GM12878 (cell line): ENCODE measurements around the gene RERE. TPM values are rescaled to one million over a fixed set of nuclear protein-coding genes. Genes with fewer than 3 reads are reported as not detected.
"Not testable (repeated sequence)": the region's sequence is repeated elsewhere in the genome, so short reads cannot be mapped to it uniquely, and the experiment has no call there.

ENCODE experiments used
- ATAC-seq: fragments of 200-7000 bp; cut with Tn5 transposase; 3 replicates; pipeline ENCODE4 v1.9.1; 2020; ENCODE audit warnings: mild to moderate bottlenecking, moderate library complexity
- BruUV-seq: library from RNA; stranded (reverse); fragments of 400-500 nt; replicated peaks from 2 replicates; lab custom pipeline; 2021; lab: Mats Ljungman, UMichigan
- CTCF ChIA-PET: fragments of 300-600 bp; sonication (Branson Sonifier 250); formaldehyde crosslinking; extraction: SDS; loops from one replicate; lab custom pipeline; 2021; ENCODE audit warnings: inconsistent platforms; lab: Yijun Ruan, JAX
- POLR2A ChIA-PET: fragments of 350-600 bp; formaldehyde crosslinking; extraction: SDS; loops from one replicate; lab custom pipeline; 2021; ENCODE audit warnings: inconsistent platforms; lab: Charles Lee
- RAD21 ChIA-PET: fragments of 300-600 bp; sonication (Branson Sonifier 250); formaldehyde crosslinking; loops from one replicate; lab custom pipeline; 2023; ENCODE audit warnings: antibody characterized with exemption; ENCODE audit not compliant: unreplicated experiment; lab: Charles Lee
- SMC1A ChIA-PET: fragments of 300-600 bp; sonication (Branson Sonifier 250); formaldehyde crosslinking; loops from one replicate; lab custom pipeline; 2023; ENCODE audit not compliant: unreplicated experiment, uncharacterized antibody; lab: Charles Lee
- DNase-seq: peaks from one replicate; pipeline ENCODE4 v3.0.0-alpha.2; 2011; ENCODE audit warnings: low read depth, low spot score
- FAIRE-seq: peaks from 3 replicates; lab custom pipeline; 2011; peaks lifted over from hg19 to GRCh38; lab: Jason Lieb, UNC
- H2AFZ ChIP-seq: 2 replicates; pipeline ENCODE4 v1.6.0; 2011; ENCODE audit warnings: low read depth, low read length, control low read depth; ENCODE audit not compliant: control insufficient read depth
- H3K27ac ChIP-seq: 2 replicates; pipeline ENCODE4 v1.5.1; 2011; ENCODE audit warnings: control low read depth; ENCODE audit not compliant: control insufficient read depth, insufficient read depth
- H3K27me3 ChIP-seq, 2 experiments: replicated peaks in 1 of 2; 2 replicates each; pipeline versions ENCODE4 v1.6.0 to v1.6.1; 2011; ENCODE audit warnings: low read length in 1 of 2; ENCODE audit not compliant: control insufficient read depth in 2 of 2, insufficient read depth in 2 of 2
- H3K36me3 ChIP-seq, 2 experiments: 2 replicates each; pipeline ENCODE4 v1.5.1; 2011; ENCODE audit warnings: low read length in 1 of 2; ENCODE audit not compliant: control insufficient read depth in 2 of 2, insufficient read depth in 2 of 2
- H3K4me1 ChIP-seq: 2 replicates; pipeline ENCODE4 v1.6.1; 2011; ENCODE audit warnings: mild to moderate bottlenecking, low read length, moderate library complexity, mixed read lengths; ENCODE audit not compliant: control insufficient read depth, insufficient read depth
- H3K4me2 ChIP-seq: 2 replicates; pipeline ENCODE4 v1.6.0; 2011; ENCODE audit warnings: control low read depth; ENCODE audit not compliant: control insufficient read depth, insufficient read depth
- H3K4me3 ChIP-seq: fragments of 200-600 bp; sonication (generic); 2 replicates; pipeline ENCODE4 v1.5.1; 2016
- H3K79me2 ChIP-seq: 2 replicates; pipeline ENCODE4 v1.6.0; 2011; ENCODE audit warnings: low read length; ENCODE audit not compliant: control insufficient read depth, insufficient read depth
- H3K9ac ChIP-seq: 2 replicates; pipeline ENCODE4 v1.8.0; 2011; ENCODE audit warnings: low read length, control low read depth, mixed read lengths; ENCODE audit not compliant: control insufficient read depth, insufficient read depth
- H3K9me3 ChIP-seq: replicated peaks from 3 replicates; pipeline ENCODE4 v1.5.1; 2011; ENCODE audit warnings: mild to moderate bottlenecking, low read length; ENCODE audit not compliant: control insufficient read depth, insufficient read depth
- H4K20me1 ChIP-seq: 2 replicates; pipeline ENCODE4 v1.6.0; 2011; ENCODE audit not compliant: control insufficient read depth, insufficient read depth
- ATF7 ChIP-seq: fragments of 450-650 bp; IDR thresholded peaks from 2 replicates; pipeline ENCODE4 v1.6.1; 2016; ENCODE audit warnings: low read depth, mild to moderate bottlenecking
- EZH2 ChIP-seq: IDR thresholded peaks from 2 replicates; pipeline ENCODE4 v1.6.1; 2012; ENCODE audit warnings: low read depth, mild to moderate bottlenecking, control low read depth, inconsistent platforms, low read length, borderline replicate concordance; ENCODE audit not compliant: control insufficient read depth
- JUND ChIP-seq: IDR thresholded peaks from 2 replicates; pipeline ENCODE4 v1.6.1; 2012; ENCODE audit warnings: low read depth, mild to moderate bottlenecking, low read length, improper control_type of control experiment, moderate library complexity
- MTA2 ChIP-seq: fragments of 450-650 bp; IDR thresholded peaks from 2 replicates; pipeline ENCODE4 v1.6.1; 2016; ENCODE audit warnings: low read depth, mild to moderate bottlenecking, moderate library complexity
- REST ChIP-seq: IDR thresholded peaks from 2 replicates; pipeline ENCODE4 v1.6.1; 2012; ENCODE audit warnings: mild to moderate bottlenecking, low read depth, low read length
- ZNF622 ChIP-seq: fragments of 450-650 bp; IDR thresholded peaks from 2 replicates; pipeline ENCODE4 v1.6.1; 2017; ENCODE audit warnings: mild to moderate bottlenecking, inconsistent platforms
- WGBS: methylation state at CpG from one replicate; pipeline ENCODE4 v1.1.6; 2016; ENCODE audit warnings: low lambda C conversion rate; ENCODE audit not compliant: insufficient replicate concordance, insufficient coverage; ENCODE audit errors: missing lambda C conversion rate; 5-methylcytosine and 5-hydroxymethylcytosine counted together
- in situ Hi-C: fragments of 300-500 bp; cut with MboI; formaldehyde crosslinking; loops from 9 replicates; pipeline ENCODE4 v1.14.3; 2018; ENCODE audit warnings: mixed read lengths
- intact Hi-C: fragments of 100-400 bp; cut with micrococcal nuclease; formaldehyde crosslinking; loops from one replicate; pipeline ENCODE4 v1.14.2; 2022; ENCODE audit not compliant: unreplicated experiment
- polyA plus RNA-seq, 11 experiments: library from polyadenylated mRNA; depleted of rRNA in 4 of 11; unstranded in 6 of 11; stranded (reverse) in 5 of 11; fragments of >200 nt; fragmentation: Nextera tagmentation in 4 of 11; fragmentation: Illumina TruSeq in 1 of 11; extraction: Ambion mirVana in 4 of 11; extraction: Trizol in 1 of 11; gene quantifications; 1 replicate in 1 of 11; 2 replicates in 10 of 11; pipeline versions ENCODE4 v1.2.1 to v1.2.3, GENCODE V29; 2011 to 2016; ENCODE audit warnings: inconsistent platforms in 2 of 11, missing spikeins in 2 of 11, low read depth in 1 of 11
- total RNA-seq, 4 experiments: library from RNA; depleted of rRNA in 3 of 4; stranded (reverse); fragments of >200 nt in 3 of 4; fragmentation: Illumina TruSeq in 1 of 4; extraction: Trizol in 1 of 4; gene quantifications; 2 replicates each; pipeline versions ENCODE4 v1.2.1 to v1.2.3, GENCODE V29; 2013 to 2021

RERE gene
- total and polyA plus RNA-seq, 10 of the 15 experiments (the other 5 are each of a cell fraction or from before 2014, with no cell fraction given): 5.2 to 60.5 (median 20.2) TPM

- Histone ChIP-seq H3K79me2 (no peaks in the 10 kb centered on the region), H3K4me2 (no peak overlapping the region), H3K4me3 (no peak overlapping the region), H3K9me3 (no peaks in the 10 kb centered on the region; the same call in 2 of the 3 replicates), H4K20me1 (no peaks in the 10 kb centered on the region), H3K27ac (no peak overlapping the region), H2AFZ (no peak overlapping the region), H3K9ac (no peak overlapping the region), H3K27me3 (no peaks in the 10 kb centered on the region), H3K36me3 (peaks cover 0 to 4% of the 10 kb centered on the region in 2 experiments; a peak in 1 of 4 replicates), H3K4me1 (no peaks in the 10 kb centered on the region)
- RAD21 ChIA-PET: no interaction called here
- CTCF ChIA-PET: no interaction called here
- SMC1A ChIA-PET: no interaction called here
- ATAC-seq (no peak), FAIRE-seq (no peak), DNase-seq (no peak)
- 91% methylated on average over 9 of the region's 9 CpGs for WGBS
- POLR2A ChIA-PET: interaction anchor here (0.6 kb wide), 1 partner anchor 469 kb away, joined by 3 read pairs; no protein-coding TSS in a partner anchor
- BruUV-seq: no TSS peak
- in situ Hi-C loops: no loop called here
- intact Hi-C loops: no loop called here
- no peak for TF ChIP-seq EZH2
- no peak for TF ChIP-seq ATF7
- TF ChIP-seq JUND: no peak
- no peak for TF ChIP-seq MTA2
- no peak for TF ChIP-seq ZNF622
- no peak for TF ChIP-seq REST
These were observed 369.8 kb downstream of the RERE start for GRCh38 chr1:8447616-8448150.

- intact Hi-C loops, H2AFZ ChIP-seq, in situ Hi-C loops, H3K4me1 ChIP-seq, DNase-seq, H3K27ac ChIP-seq, H3K36me3 ChIP-seq, H4K20me1 ChIP-seq, FAIRE-seq, POLR2A ChIA-PET, BruUV-seq, H3K4me2 ChIP-seq, H3K4me3 ChIP-seq, ATAC-seq, H3K9ac ChIP-seq, H3K9me3 ChIP-seq, RAD21 ChIA-PET, H3K27me3 ChIP-seq, H3K79me2 ChIP-seq: not testable (repeated sequence)
- ChIA-PET CTCF (interaction anchor here (1.2 to 2.5 kb wide), 2 partner anchors 16 to 59 kb away, joined by 3 to 10 read pairs; no protein-coding TSS in a partner anchor), SMC1A (interaction anchor here (0.9 kb wide), 1 partner anchor 431 kb away, joined by 4 read pairs; no protein-coding TSS in a partner anchor)
- WGBS: 49% methylated on average over 5 of the region's 5 CpGs
These were observed 371.3 kb downstream of the RERE start for GRCh38 chr1:8446119-8446518.
